Suppressor macrophage (primary cell): Measurements from ENCODE around the gene SPPL3.

Experiments
- DNase-seq, 4 experiments: peaks; one replicate each; pipeline ENCODE4 v3.0.0-alpha.2; 2020 to 2022

Gene SPPL3

DNA sequence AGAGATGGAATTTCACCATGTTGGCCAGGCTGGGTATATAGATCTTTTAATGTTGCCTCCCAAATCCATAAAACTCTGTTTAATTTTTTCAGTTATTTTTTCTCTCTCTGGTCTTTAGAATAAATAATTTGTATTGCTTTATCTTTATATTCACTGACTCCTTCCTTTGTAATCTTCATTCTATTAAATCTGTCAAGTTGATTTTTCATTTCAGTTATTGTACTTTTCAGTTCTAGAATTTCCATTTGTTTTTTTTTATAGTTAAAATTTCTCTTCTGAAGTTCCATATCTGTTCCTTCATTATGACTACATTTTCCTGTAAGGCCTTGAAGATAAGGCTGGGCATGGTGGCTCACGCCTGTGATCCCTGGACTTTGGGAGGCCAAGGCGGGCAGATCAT lies 13.6 kb upstream of the SPPL3 start:
- DNase-seq: no peak

DNA sequence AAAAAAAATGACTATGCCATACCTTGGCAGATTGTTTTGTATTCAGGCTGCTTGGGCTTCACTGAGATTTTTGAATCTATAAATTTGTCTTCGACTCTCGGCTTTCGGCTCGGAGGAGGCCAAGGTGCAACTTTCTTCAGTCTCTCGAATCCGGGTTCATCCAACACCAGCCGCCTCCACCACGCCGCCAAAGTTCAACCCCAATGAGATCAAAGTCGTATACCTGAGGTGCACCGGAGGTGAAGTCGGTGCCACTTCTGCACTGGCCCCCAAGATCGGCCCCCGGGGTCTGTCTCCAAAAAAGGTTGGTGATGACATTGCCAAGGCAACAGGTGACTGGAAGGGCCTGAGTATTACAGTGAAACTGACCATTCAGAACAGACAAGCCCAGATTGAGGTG lies 12.4 kb upstream of the SPPL3 start:
- no peak for DNase-seq

DNA sequence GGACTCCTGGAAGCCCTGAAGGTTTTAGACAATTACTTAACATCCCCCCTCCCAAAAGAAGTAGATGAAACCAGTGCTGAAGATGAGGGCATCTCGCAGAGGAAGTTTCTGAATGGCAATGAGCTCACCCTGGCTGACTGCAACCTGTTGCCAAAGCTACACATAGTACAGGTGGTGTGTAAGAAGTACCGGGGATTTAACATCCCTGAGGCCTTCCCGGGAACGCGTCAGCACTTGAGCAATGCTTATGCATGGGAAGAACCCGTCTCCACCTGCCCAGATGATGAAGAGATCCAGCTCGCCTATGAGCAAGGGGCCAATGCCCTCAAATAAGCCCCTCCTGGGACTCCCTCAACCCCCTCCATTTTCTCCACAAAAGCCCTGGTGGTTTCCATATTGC lies 10.6 kb upstream of the SPPL3 start:
- no peak for DNase-seq

DNA sequence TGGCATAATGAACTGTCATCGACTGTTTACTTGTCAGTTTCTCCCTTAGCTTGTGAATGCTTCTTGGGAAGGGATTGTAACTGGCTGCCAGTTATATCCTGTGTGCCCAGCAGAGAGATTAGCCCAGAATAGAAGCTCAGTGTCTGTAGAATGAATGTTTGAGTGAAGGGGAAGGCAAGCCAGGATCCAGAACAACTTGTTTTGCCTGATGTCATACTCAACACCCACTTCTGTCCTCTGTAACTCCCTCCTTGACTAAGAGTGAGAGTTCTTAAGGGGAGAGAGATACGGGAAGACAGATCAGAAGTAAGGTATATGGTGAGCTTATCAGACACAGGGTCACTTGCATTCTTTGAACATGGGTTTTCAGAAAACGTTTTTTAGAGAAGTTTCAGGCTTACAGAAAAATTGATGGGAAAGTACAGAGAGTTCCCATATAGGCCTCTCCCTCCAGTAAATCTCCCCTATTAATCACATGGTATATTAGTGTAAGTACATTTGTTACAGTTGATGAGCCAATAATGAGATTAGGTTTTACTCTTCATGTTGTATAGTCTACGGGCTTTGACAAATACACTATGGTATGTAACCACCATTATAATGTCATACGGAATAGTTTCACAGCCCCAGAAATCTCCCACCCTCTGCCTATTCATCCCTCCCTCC lies 5.6 kb upstream of the SPPL3 start:
- no peak for DNase-seq

DNA sequence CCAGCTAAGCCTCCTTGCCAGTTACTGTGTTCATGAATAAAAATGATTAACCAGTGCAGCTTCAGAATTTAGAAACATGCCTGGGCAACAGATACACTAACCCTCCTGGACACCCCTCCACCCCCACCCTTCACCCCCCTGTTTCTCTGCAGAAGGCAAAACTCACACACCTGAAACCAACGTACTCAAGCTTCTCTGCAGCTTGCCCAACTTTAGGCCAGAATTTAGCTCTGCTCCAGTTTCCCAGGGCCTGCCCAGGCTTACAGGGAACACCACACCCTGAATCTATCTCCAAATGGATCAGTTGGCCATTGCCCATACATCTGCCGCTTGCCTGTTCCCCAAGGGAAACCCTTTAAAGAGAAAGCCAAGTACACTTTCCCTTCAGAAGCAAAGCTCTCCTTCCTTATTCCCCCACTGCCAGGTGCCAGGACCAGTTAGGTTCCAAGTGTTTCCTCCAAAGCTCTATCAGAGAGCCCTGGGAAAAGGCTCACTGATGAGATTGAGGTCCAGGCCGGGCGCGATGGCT lies 1.8 kb upstream of the SPPL3 start:
- DNase-seq: no peak

DNA sequence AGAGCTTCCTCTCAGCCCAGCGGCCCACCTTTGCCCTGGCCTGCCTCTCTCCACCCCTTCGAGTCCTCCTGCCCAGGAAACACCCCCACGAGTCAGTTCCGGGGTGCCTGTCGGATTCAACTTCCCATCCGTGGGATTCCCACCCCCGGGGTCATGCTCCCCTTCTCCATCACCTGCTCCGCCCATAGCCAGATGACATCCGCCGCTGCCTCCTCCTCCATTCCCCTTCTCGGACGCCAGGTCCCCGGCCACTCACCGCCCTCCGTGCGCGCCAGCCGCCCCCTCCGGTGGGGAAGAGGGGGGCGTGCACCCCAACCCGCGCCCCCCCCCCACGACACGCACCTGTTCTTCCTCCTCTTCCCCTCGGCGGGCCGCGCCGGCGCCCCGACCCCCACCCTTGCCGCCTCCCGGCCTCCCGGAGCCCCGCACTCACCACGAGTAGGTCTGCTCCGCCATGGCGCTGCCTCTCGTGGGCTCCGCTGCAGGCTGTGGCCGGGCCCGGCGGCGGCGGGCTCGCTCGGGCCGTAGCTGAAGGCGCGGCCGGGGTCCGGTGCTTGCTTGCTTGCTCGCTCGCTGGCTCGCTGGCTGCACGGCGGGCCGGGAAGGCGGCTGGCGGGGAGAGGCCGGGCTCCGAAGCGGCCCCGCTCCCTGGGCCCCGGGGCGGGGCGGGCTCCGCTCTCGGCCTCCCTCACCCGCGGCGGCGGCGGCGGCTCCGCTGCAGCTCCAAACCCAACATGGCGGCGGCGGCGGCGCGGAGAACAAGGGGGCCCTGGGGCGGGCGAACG lies 554 bp downstream of the SPPL3 start:
- DNase-seq: peak; percentile 79 to 93 (median 87)

DNA sequence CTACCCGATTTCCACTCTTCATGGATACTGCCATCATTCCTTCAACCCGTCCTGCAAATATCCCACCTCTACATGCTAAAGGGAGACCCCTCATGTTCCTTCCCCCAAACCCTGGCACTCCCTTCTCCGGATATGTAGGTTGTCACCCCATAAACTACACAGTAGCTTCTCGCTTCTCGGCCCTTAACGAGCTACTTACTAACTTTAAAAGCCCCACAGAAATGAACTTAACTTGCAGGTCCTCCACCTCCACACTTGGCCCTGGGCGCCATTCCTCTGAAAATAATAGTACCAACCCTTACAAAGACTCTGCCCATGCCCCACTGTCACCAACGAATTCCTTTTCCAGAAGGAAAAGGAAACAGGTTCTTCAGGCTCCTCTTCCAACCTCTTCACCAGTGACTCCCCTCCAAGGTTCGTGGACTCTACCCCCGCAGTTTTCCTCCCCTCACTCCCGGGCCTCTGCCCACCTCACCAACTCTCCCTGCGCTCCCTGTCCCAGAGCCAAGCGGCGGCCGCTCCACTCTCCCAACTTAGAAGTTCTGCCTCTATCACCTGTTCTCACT lies 1.2 kb downstream of the SPPL3 start:
- peak in 1 of 4 experiments; percentile 21 for DNase-seq

DNA sequence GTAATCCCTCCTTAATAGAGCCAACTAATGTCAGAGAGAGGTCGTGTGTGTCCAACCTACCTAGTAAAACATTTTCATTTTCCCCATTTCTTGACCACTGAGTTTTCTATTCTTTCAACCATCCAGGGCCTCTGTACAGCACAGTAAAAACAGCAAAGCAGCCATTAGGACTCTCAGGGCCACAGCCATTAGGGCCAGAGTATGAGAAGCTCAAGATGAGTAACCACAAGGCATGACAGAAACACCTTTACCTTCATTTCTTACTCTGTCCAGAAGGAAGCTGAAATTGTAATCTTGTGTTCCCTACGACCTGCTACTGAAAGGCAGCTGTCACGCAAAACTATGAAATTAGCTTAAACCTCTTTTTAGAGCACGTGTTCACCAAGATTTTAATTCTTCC lies 2.3 kb downstream of the SPPL3 start:
- no peak for DNase-seq

DNA sequence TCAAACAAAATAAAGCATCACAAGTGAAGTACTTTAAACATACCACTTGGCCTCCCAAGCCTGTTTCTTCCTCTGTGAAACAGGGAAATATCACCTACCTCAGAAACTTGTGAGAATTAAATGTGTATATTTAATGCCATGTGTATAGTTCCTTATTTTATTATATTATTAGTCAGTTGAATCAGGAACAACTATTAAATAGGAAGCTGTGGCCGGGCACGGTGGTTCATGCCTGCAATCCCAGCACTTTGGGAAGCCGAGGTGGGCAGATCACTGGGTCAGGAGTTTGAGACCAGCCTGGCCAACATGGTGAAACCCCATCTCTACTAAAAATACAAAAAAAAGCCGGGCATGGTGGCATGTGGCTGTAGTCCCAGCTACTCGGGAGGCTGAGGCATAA lies 3.1 kb downstream of the SPPL3 start:
- DNase-seq: peak; percentile 56 to 69 (median 63)

DNA sequence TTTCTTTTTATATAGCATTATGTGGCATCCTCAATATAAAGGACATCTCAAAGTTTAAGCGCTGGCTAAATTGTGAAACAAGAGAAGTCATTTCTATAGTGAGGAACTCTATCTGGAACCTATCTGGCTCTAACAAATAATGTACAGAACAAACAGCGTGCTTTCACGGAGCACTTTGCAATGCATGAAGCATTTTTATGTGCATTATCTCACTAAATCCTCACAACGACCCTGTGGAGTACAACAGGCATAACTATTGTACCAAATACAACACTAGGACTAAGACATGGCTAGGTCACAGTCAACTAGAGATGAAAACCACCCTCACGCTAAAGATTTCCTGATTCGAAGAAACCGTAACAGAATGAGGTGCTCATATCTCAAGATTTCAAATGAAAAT lies 8.6 kb downstream of the SPPL3 start:
- no peak for DNase-seq

DNA sequence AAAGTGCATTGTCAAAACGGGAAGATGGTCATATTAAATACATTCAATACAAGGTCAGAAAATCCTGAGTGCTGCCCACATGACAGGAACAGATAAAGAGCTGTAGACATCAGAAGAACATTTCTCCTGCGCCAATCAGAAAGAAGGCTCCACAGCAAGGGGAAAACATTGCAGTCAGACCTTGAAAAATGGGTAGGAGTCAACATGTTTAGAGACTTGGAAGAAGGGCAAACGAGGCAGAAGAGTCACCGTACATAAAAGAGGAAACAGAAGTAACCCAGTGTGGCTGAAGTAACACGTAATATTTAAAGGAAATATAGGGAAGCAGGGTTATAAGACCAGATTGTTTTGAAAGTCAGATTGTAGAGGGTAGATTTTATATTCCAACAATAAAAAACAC lies 11.9 kb downstream of the SPPL3 start:
- DNase-seq: peak; percentile 69 to 90 (median 77)

DNA sequence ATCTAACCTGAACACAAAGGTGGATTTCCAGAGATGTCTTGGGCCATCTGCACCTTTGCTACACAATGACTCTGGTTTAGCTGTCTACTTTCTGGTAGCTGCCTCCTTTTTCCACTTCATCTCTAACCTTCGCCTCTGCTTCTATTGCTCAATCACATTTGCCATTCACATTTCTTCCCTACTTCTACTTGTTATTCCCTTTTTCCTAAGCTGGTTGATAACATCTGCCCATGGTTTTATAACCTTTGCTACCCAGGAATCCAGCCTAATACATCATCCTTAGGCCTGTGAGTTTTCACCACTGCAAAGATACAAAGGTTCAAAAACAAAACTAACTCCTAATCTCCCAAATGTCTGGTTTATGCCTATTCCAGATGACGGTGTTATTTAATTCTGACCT lies 13.2 kb downstream of the SPPL3 start:
- no peak for DNase-seq

DNA sequence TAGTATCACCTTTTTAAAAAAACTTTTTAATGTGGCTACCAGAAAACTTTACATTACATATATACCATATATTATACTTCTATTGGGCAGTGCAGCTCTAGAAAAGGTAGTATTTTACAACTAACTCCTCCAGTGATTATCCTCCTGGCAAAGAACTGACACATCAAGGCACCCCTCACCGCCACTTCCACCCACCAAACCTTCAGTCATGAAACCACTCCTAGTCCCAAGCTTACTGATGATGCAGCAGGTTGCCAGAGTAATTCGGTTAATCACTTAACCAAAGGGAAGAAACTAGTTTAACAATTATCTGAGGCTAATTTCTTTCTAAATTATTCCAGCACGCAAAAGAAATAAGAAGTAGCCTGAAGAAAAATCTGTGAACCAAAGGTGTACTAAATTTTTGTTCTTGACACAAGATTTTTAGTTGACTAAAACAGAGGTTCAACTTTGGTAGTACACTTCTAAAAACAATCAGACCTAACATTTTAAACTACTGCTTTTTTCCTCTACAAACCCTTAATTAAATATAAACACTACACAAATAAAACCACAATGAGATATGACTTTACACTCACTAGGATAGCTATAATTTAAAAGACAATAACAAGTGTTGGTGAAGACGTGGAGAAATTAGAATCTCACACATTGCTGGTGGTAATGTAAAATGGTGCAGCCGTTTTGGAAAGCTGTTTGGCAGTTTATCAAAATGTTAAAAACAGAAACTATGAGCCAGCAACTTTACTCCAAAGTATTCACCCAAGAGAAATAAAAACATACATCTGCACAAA lies 16.7 kb downstream of the SPPL3 start:
- DNase-seq: peak in 1 of 4 experiments; percentile 9

DNA sequence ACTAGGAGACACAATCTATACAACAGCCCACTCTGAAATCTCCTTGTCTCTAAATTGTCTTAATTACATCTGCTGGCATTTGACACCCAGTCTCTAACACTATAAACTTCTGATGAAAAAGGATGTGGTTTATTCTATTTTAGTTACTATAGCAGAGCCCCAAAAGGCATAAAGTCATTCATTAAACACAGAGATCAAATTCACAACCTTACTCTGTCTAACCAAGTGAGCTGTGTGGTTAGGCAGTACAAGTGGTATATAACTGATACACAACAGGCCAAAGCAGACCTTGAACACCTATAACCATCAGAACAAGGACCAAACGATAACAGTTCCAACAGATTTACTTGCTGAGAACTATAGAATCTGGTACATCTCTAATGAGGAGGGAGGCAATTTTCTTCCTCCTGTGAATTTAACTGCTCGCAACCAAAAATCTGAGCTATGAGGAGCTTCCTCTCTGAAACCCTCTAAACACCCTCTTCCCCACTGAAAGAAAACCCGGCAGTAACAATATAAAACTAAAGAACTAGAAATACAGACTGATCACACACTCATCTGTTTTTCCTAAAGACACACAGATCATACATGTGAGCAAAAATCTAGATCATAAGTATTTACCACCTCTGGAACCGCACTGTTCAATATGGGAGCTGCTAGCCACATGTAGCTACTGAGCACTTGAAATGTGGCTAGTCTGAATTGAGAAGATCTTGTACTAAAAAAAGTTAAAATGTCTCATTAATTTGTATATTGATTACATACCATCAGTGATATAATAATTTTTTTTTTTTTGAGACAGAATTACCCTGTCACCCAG lies 17.7 kb downstream of the SPPL3 start:
- peak in 3 of 4 experiments; percentile 11 to 39 (median 28) for DNase-seq

DNA sequence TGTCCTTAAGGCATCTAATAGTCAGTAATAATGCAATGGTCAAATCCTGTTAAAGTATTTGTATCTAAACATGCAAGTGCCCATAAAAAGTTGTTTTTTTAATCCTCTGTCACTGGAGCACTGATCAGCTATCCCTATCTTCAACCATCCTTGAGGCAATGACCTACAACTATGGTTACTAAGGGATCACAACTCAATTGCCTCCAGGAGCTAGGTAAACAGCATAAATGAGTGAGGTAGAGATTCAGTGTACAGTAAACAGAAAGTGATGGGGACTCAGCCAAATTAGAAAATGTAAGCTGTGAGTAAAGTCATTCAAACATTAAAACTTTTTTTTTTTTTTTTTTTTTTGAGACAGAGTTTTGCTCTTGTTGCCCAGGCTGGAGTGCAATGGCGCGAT lies 18.6 kb downstream of the SPPL3 start:
- no peak for DNase-seq

DNA sequence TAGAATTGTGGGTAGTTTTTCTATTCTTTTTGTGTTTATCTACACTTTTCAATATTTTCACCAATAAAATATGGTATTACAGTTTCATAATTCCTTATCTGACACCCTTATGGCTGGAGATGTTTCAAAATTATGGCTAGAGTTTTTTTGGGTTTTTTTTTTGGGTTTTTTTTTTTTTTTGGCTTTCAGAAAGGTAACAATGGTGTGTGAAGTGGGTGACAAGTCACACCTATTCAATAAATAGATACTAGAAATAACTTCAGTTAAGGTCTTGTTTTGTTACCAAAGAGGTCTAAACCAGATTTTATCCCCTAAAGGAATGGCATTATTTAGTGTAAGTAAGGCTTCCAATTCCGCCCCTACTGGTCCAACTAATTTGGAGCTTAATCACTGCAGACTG lies 19.5 kb downstream of the SPPL3 start:
- DNase-seq: no peak

DNA sequence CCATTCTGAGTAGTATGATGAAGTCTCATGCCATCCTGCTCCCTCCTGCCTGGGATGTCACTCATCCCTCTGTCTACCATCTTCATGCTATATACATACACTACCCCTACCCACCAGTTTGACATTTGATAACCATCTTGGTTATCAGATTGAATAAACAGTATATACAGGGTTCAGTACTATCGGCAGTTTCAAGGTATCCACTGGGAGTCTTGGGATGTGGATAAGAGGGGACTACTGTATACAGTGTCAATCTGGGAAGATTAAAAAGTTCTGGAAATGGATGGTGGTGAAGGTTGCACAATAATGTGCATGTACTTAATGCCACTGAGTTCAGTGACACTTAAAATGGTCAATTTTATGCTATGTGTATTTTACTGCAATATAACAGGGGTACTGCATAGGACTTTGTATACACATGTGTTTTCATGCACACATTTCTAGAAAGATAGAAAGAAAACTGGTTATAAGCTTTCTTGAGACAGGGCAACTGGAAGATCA lies 22.1 kb downstream of the SPPL3 start:
- DNase-seq: no peak

DNA sequence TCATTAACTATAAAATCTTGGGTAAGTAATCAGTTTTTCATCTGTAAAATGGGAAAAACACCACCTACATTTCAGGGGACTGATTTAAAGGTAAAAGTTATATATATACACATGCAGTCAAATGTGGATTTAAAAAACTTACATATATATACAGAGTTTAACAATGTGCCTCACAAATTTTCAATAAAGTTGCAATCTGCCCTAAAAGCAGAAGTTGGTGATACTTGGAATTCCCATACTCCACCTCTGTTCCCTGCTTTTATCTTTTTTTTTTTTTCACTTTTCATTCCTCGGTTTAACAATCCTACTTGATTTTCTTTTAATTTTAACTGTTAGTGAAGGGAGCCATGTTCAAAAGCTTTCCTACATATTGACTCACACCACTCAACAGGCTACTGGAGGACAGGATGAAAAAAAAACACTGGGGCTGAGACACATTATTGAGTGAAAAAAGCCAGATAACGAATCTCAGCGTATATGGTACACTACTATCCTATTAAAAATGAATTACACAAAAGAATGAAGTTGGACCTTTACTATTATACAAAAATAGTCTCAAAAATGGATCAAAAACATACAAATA lies 24.3 kb downstream of the SPPL3 start:
- DNase-seq: no peak

DNA sequence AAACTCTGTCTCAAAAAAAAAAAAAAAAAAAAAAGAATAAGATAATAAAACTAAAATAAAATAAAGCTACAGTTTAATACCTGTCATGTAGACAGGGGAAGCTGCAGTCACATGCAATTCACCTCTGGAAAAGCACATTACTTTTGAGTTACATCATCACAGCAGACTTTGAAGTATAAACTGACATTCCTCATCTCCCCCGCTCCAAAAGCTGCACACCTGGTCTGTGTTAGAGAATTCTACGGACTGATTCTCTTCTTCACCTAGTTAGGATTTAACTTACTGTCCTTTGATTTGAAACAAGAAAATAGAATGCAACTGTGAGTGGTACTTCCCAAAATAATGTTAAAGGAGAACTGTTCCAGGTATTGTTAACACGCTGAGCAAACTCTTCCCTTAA lies 25.1 kb downstream of the SPPL3 start:
- DNase-seq: no peak

DNA sequence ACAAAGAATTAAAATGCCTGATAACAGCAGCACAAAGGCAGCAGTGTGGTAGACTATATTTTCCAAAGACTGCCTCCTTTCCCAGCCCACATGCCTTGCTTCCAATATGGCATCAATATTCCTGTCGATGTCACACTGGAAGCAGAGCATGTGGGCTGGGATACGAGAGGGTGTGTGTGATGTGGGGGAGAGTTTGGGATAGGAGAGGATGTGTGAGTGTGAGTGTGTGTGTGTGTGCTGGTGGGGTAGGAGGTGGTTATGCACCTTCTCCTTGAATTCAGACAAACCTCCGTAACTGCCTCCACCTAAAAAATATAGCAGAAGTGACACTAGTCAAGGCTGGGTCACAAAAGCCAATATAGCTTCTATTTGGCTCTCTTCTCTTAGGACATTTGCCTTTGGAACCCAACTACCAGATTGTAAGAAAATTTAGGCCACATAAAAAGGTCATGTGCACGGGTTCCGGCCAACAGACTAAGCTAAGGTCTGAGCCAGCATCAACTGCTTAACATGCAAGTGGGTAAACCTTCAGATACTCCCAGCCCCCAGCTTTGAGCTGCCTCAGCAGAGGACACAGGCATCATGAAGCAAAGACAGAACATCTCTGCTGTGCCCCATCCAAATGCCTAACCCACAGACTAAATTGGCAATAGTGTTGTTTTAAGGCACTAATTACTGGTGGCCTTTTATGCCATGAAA lies 29.5 kb downstream of the SPPL3 start:
- no peak for DNase-seq

DNA sequence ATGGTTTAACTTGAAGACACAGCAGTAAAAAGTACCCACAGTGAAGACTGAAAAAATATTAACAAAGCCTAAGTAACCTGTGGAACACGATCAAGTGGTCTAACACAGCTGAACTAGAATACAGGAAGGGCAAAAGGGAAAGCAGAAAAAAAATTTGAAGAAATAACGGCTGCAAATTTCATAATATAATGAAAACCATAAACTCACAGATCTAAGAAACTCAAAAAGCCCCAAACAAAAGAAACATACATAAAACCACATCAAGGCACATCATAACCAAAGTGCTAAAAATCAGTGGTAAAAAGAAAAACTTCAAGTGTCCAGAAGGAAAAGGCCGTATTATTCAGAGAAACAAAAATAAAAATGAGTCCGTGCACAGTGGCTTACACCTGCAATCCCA lies 30.9 kb downstream of the SPPL3 start:
- DNase-seq: no peak
